SIG-M5 treated with dmso at 0.1 percent for 504 hours (cell line): ENCODE data around the gene PRPF19.
A peak's percentile ranks its signal among the peaks of the same experiment; 100 is the strongest.

Experiments used
- DNase-seq: peaks from one replicate; lab custom pipeline; 2025; ENCODE audit not compliant: unreplicated experiment; lab: John Stamatoyannopoulos, UW

The PRPF19 gene

GRCh38 chr11:60906132-60906972, at the start of gene PRPF19:
Gene PRPF19, minus strand, starts transcription at chr11:60906585. Its CDS starts 203 bp downstream, at chr11:60906382.
- DNase-seq = peak; percentile 97

- DNase-seq = no peak
Observed at GRCh38 chr11:60955571-60955970, 49.2 kb upstream of the PRPF19 start.

GRCh38 chr11:60954421-60954820, 48.0 kb upstream of the PRPF19 start:
- DNase-seq = no peak

- DNase-seq = no peak
Observed at GRCh38 chr11:60953781-60954180, 47.4 kb upstream of the PRPF19 start.

GRCh38 chr11:60952742-60953170, 46.4 kb upstream of the PRPF19 start:
- DNase-seq = no peak

- DNase-seq = peak; percentile 93
Observed at GRCh38 chr11:60951904-60952741, 45.7 kb upstream of the PRPF19 start, which contains the start of gene SLC15A3. Gene SLC15A3, minus strand, starts transcription at chr11:60952176. Its CDS starts 625 bp downstream, at chr11:60951551.

GRCh38 chr11:60951606-60951903, 45.2 kb upstream of the PRPF19 start:
- DNase-seq = no peak

GRCh38 chr11:60950933-60951605, 44.7 kb upstream of the PRPF19 start:
- no peak for DNase-seq

- no peak for DNase-seq
Observed at GRCh38 chr11:60950024-60950423, 43.6 kb upstream of the PRPF19 start.

- no peak for DNase-seq
Observed at GRCh38 chr11:60948250-60948649, 41.9 kb upstream of the PRPF19 start.

- no peak for DNase-seq
Observed at GRCh38 chr11:60947700-60948099, 41.3 kb upstream of the PRPF19 start.

GRCh38 chr11:60946601-60947264, 40.3 kb upstream of the PRPF19 start:
- DNase-seq = no peak

GRCh38 chr11:60945295-60945667, 38.9 kb upstream of the PRPF19 start:
- no peak for DNase-seq

GRCh38 chr11:60944490-60945294, 38.3 kb upstream of the PRPF19 start:
- DNase-seq = peak; percentile 24

- DNase-seq = peak; percentile 50
Observed at GRCh38 chr11:60942970-60943565, 36.7 kb upstream of the PRPF19 start.

GRCh38 chr11:60942219-60942618, 35.8 kb upstream of the PRPF19 start:
- DNase-seq = peak; percentile 18

- DNase-seq = no peak
Observed at GRCh38 chr11:60941371-60942119, 35.2 kb upstream of the PRPF19 start.

- DNase-seq = no peak
Observed at GRCh38 chr11:60939855-60940254, 33.5 kb upstream of the PRPF19 start.

- no peak for DNase-seq
Observed at GRCh38 chr11:60939301-60939700, 32.9 kb upstream of the PRPF19 start.
